GM12801 (cell line): ENCODE measurements around the gene VANGL1.

Experiments
- CTCF ChIP-seq: IDR thresholded peaks from one replicate; pipeline ENCODE4 v1.5.1; 2011; ENCODE audit warnings: control low read depth; ENCODE audit not compliant: insufficient read length; ENCODE audit errors: extremely low read depth

Gene VANGL1

GRCh38 chr1:115606305-115606704, 35.5 kb upstream of the VANGL1 start:
- no peak for TF ChIP-seq CTCF

DNA sequence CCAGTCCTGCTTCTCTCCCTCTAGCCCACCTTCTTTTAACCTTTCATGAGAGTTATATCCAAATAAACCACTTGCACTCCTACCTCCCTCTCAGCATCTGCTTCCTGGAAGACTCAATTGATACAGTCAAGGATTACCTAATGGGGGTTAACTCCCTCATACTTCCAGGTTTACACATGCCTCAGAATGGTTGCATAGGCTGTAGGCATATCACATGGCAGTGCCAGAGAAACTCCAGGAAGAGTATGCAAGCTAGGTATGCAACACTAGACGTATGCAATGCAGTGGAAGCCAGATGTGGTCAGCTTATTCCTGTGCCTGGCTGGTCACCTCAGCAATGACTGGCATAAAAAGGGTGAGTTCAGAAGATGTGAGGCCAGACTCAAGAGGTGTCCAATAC, 32.7 kb upstream of the VANGL1 start:
- TF ChIP-seq CTCF: no peak

DNA sequence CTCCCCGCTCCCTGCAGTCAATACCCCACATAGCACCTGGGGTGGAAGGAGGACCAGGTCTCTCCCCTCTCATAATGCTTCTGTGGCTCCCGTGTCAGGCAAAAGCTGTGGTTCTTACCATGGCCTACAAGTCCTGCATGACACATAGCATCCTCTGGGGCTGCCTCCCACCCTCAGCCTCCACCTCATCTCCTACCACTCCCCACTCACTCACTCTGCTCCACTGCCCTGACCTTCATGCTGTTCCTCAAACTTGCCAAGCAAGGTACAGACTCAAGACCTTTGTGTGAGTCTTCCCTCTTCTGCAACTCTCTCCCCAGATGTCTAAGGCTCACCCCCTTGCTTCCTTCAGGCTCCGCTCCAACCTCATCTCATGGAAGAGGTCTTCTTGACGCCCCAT, 28.0 kb upstream of the VANGL1 start:
- no peak for TF ChIP-seq CTCF

DNA sequence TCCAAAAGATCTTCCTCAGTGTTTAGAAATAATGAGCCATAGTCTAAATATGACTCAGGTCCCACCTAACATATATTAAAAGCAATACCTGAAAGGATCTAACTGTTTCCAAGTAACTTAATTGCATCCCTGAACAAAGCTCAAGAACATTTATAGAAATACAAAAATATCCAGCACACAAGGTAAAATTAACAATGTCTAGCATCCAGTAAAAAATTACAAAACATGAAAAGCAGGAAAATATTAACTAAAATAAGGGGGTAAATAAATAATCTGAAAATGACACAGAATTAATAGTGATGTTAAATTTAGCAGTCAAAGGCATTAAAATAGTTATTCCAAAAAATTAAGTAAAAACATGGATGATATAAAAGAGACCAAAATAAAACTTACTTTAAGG, 21.3 kb upstream of the VANGL1 start:
- no peak for TF ChIP-seq CTCF

DNA sequence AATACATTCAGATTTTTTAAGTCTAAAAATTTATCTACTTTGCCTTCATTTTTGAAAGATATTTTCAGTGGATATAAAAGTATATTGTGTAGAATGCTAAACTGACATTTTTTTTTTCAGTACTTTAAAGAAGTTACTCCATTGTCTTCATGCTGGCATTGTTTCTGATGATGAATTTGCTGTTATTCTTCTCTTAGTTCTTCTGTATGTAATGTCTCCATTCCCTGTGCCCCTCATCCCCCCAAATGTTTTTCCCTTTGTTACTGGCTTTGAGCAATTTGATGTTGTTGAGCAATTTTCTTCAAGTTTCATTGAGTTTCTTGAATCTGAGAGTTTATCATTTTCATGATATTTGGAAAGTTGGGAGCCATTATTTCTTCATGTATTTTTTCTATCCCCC, 20.8 kb upstream of the VANGL1 start:
- TF ChIP-seq CTCF: no peak

DNA sequence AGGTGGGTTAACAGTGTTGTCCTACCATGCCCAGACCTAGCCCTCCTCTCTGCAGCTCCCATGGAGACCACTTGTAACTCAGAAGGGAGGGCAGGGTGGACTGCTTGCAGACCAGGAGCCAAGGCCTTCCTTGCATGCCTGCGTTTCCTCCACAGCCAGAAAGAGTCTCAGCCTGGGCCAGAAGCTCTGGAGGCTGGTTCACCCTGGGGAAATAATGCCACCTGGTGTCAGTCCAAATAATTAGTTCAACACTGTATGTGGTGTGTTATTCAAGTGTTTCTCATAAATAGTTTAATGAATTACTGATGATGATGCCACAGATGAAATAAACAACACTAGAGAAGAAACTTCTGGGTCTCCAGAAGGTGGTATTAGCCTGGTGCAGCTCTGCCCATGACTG, 16.9 kb upstream of the VANGL1 start:
- TF ChIP-seq CTCF: no peak

DNA sequence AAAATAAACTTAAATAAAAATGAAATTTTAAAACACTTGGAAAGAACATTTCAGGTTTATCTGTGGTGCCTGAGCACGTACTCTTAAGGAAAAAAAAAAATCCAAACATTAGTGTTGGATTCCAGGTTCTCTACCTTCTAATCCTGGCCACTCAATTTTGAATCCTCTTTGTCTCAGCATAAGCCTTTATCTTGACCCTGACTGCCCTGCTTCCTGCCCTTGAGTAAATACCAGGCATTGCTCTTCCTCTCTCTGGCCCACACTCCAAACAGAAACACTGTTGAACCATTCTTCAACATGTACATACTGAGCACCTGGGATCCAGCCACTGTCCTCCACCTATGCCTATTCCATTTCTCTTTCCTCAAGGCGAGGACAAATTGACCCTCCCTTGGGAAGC, 11.4 kb upstream of the VANGL1 start:
- no peak for TF ChIP-seq CTCF

DNA sequence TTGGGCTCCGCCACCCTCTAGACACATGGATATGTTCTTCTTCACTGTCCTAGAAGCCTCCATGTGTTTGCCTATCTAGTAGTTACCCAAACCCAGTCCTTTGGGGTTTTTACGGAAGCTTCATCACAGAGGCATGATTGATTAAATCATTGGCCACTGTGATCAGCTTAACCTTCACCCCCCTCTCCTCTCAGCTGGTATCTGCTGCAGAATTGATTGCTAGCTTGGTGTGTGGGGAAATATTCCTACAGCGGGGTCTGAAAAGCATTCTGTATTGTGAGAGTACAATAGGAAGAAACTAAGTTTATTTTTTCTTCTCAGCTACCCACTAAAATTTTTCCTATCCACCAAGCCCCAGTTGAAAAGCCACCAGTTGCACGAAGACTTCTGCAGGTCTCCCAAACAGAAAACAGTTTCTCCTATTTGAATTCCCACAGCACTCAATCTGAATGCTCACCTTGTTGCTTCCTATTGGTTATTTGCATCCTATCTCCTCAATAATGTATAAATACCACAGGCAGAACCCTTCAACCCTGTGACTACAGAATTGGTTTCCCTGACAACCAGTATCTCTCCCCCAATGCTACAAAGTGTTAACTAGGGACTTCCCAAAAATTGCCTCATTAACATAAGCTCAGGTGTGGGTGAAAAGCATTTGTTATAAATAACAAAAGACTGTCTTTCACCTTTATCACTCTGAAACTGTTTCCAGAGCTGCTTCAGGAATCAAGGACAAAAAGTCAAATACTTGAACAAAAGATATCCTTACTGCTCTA, 9.3 kb upstream of the VANGL1 start:
- TF ChIP-seq CTCF: no peak
